Activated T-cell treated with anti-CD3 and anti-CD28 coated beads, Interleukin-2, amount 50 U/mL, for 4 hours (primary cell): Measurements from ENCODE around the gene BTBD9. TPM values are rescaled to one million over a fixed set of nuclear protein-coding genes. Genes with fewer than 3 reads are reported as not detected.
A peak's percentile ranks its signal among the peaks of the same experiment; 100 is the strongest.

ENCODE experiments used
- ATAC-seq, 2 donors: fragments of 200-7000 bp; cut with Tn5 transposase; one replicate each; pipeline ENCODE4 v1.10.0; 2021
- DNase-seq: peaks from one replicate; pipeline ENCODE4 v3.0.0-alpha.2; 2020
- H3K27me3 Mint-ChIP-seq: one replicate; pipeline ENCODE4 v1.8.0; 2021; ENCODE audit warnings: low read depth, mixed read lengths
- H3K36me3 Mint-ChIP-seq: one replicate; pipeline ENCODE4 v1.8.0; 2022; ENCODE audit warnings: mixed read lengths; ENCODE audit not compliant: insufficient read depth
- H3K4me1 Mint-ChIP-seq: one replicate; pipeline ENCODE4 v1.8.0; 2021; ENCODE audit warnings: low read depth, mixed read lengths
- H3K4me3 Mint-ChIP-seq: one replicate; pipeline ENCODE4 v1.8.0; 2021; ENCODE audit warnings: mild to moderate bottlenecking, moderate library complexity, mixed read lengths
- H3K9me3 Mint-ChIP-seq: one replicate; pipeline ENCODE4 v1.8.0; 2021; ENCODE audit warnings: mixed read lengths
- total RNA-seq, 3 donors: library from RNA; stranded (reverse); gene quantifications; one replicate each; pipeline ENCODE4 v1.2.1, GENCODE V29; 2021

The BTBD9 gene
- total RNA-seq, 3 donors from 2014 or later, result 13.1 to 22.9 (median 15.5) TPM

DNA sequence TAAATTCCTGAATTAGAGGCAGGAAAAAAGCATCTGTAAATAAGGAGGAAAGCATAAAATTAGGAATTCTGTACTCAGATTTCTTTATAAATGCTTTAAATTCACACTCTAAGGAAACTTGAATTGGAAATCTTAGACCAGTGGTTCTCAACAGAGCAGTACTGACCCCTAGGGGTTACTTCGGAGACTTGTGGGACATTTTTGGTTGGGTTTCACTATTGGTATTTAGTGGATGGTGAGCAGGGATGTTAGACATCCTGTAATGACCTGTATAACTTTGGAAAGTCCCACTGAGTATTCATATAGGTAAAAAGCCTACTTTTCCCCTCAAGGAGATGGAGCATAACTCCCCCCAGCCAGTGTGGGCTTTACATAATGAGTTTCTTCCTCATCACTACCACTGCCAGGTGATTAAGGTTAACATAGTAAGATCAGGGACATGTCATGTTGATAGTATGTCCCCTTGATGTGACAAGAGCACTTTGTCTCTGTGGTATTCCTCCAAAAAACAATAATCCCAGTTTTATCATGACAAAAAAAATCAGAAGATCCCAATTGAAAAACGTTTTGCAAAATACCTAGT is 32.2 kb upstream of the BTBD9 start:
- no peak for DNase-seq
- H3K9me3 Mint-ChIP-seq, result no peaks in the 10 kb centered on the region
- H3K27me3 Mint-ChIP-seq, result no peaks in the 10 kb centered on the region
- peaks cover 35% of the 10 kb centered on the region for H3K4me1 Mint-ChIP-seq
- H3K36me3 Mint-ChIP-seq, result peaks cover 23% of the 10 kb centered on the region
- peak; percentile 82 to 83 for ATAC-seq
- H3K4me3 Mint-ChIP-seq, result no peak overlapping the region

DNA sequence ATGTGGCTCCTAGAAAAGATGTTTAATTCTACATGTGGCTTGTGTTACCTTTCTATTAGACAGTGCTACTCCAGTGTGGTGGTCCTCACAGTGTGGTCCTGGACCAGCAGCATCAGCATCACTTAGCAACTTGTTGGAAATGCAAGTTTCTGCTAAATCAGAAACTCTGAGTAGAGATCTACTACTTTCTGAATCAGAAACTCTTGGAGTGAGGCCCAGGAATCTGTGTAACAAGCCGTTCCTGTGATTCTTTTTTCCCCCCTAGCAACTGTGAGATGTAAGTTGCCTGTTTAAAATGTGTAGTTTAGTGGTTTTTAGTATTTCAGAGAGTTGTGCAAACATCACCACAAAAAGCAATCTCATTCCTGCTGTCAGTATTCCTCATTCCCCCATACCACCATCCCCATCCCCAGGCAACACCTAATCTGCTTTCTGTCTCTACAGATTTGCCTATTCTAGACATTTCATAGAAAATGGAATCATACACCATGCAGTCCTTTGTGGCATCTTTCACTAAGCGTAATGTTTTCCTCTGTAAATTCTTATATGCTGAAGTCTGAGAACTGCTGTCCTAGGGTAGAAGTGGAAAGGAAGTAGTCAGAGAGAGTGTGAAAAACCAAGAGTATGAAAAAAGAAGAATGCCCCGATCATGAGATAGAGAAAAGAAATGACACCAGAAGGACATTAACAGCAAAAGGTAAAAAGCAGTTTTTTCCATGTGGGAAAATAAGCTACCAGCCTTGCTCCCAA is 18.9 kb upstream of the BTBD9 start:
- H3K9me3 Mint-ChIP-seq, result no peaks in the 10 kb centered on the region
- H3K4me3 Mint-ChIP-seq, result no peak overlapping the region
- H3K36me3 Mint-ChIP-seq, result peaks cover 6% of the 10 kb centered on the region
- DNase-seq, result no peak
- no peaks in the 10 kb centered on the region for H3K4me1 Mint-ChIP-seq
- H3K27me3 Mint-ChIP-seq, result no peaks in the 10 kb centered on the region
- no peak for ATAC-seq

DNA sequence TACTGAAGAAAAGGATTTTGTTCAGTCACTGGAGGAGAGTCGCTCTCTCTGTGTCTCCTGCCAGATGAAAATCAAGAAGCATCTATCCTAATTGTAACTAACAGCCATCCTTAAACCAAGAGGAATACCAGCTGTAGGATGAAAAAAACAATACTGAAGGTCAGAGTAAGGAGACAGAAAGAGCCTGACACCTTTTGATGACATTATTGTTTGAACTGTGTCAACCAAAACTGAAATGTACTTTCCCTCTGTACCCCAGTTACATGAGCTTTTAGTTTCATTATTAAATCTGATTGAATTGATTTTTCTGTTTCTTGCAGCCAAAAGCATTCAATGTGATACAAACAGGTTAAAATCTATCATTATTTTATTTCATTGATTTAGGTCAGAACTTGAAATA is 17.2 kb upstream of the BTBD9 start:
- ATAC-seq, result no peak
- no peaks in the 10 kb centered on the region for H3K27me3 Mint-ChIP-seq
- no peaks in the 10 kb centered on the region for H3K4me1 Mint-ChIP-seq
- no peak for DNase-seq
- no peak overlapping the region for H3K4me3 Mint-ChIP-seq
- no peaks in the 10 kb centered on the region for H3K9me3 Mint-ChIP-seq
- peaks cover 6% of the 10 kb centered on the region for H3K36me3 Mint-ChIP-seq

DNA sequence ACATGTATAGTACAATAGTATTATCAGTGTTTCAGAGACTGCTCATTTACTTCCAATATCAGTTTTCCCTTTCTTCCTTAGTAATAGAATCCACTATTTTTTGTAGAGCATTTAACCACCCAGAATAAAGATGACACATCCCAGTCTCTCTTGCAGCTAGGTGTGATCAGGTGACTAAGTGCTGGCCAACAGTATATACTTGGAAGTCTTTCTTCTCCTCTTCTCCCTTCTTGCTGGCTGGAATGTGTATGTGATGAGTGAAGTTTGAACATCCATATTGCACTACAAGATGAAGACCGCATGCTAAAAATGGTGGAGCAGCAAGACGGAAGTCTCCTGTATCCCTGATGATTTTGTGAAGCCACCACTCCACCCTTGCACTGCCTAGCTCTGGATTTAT is 14.5 kb upstream of the BTBD9 start:
- H3K27me3 Mint-ChIP-seq, result no peaks in the 10 kb centered on the region
- H3K4me3 Mint-ChIP-seq, result no peak overlapping the region
- peaks cover 12% of the 10 kb centered on the region for H3K36me3 Mint-ChIP-seq
- no peaks in the 10 kb centered on the region for H3K4me1 Mint-ChIP-seq
- DNase-seq, result no peak
- ATAC-seq, result no peak
- H3K9me3 Mint-ChIP-seq, result peaks cover 4% of the 10 kb centered on the region

DNA sequence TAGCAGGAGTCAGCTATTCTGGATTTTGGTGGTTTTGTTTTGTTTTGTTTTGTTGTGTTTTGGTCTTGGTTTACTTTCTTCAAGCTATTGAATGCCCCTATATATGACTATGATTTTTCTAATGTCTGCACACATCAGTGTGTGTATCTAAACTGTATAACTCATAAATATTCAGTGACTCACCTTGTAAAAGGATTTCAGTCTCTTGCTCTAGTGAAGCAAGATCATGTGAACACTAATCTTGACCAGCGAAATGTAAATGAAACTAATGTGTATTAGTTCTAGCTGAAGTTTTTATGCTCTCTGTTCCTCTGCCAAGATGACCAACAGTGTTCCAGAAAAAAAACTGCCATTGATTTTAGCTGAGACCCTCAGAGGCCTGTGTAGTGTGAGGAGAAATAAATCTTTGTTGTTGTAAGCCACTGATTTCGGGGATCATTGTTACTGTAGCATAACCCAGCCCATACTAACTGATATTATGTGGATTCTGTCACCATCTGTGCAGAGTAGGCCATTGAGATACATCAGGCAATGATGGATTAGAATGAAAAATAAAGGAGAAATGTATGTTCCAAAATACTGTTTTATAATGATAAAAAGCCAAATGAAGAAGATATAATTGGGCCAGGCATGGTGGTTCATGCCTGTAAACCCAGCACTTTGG is 11.5 kb upstream of the BTBD9 start:
- H3K9me3 Mint-ChIP-seq, result peaks cover 4% of the 10 kb centered on the region
- no peaks in the 10 kb centered on the region for H3K4me1 Mint-ChIP-seq
- DNase-seq (no peak), ATAC-seq (no peak)
- no peak overlapping the region for H3K4me3 Mint-ChIP-seq
- peaks cover 14% of the 10 kb centered on the region for H3K36me3 Mint-ChIP-seq
- H3K27me3 Mint-ChIP-seq, result no peaks in the 10 kb centered on the region

DNA sequence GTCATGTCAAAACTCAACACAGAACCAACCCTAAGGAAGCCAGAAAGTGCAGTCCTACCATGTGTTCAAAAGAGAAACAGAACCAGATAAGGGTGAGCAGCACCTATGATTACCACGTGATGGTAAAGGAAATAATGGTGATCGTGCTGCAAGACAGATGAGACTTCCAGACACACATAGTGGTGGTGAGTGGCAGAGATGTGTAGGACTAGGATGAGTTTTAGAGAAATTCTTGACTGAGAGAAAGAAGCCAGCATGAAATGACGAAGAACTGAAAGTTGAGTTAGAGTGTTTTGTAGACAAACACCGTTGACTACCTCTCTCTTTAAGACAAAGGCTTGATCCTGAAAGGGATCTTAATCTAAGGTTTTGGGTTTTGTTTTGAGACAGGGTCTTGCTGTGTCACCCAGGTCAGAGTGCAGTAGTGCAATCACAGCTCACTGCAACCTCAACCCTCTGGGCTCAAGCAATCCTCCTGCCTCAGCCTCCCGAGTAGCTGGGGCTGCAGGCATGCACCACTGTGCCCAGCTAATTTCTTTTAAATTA is 10.6 kb upstream of the BTBD9 start:
- no peaks in the 10 kb centered on the region for H3K4me1 Mint-ChIP-seq
- no peak for ATAC-seq
- H3K27me3 Mint-ChIP-seq, result no peaks in the 10 kb centered on the region
- H3K36me3 Mint-ChIP-seq, result peaks cover 13% of the 10 kb centered on the region
- no peak for DNase-seq
- H3K9me3 Mint-ChIP-seq, result peaks cover 4% of the 10 kb centered on the region
- no peak overlapping the region for H3K4me3 Mint-ChIP-seq

DNA sequence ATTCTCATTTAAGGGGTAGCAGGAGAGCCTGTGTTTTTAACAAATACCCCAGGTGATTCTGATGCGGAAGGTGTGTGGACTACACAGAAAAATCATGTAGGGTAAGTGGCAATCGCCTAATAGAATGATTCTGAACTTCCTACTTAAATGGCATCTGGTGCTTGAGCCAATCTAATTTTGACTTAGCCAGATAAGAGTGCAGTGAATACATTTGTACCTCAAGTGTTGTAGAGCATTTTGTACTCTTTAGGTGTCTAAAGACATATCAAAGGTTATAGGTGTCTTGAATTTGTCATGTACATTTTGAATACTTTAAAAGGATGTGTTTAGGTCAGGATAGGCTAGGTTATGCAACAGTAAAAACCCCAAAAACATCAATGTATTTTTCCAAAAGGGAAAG is 10.0 kb upstream of the BTBD9 start:
- Mint-ChIP-seq H3K36me3 (peaks cover 13% of the 10 kb centered on the region), H3K4me3 (no peak overlapping the region), H3K27me3 (no peaks in the 10 kb centered on the region), H3K4me1 (no peaks in the 10 kb centered on the region), H3K9me3 (peaks cover 4% of the 10 kb centered on the region)
- DNase-seq (no peak), ATAC-seq (no peak)

DNA sequence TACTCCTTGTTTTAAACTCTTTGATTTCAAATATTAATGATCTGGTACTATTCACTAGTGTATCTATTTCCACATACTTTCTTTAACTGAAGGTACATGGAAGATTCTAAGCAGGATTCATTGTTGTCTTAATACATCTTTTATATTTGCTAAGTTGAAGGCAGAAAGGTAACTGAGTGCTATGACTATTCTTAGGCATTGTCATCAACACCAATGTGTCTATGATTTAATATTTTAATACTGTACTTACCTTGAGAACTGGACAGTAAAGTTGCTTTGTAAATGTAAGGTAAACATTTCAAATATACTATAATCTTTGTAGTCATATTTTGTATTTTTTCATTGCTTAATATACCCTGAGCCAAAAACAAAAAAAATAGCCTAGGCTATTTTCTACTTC is 8.9 kb upstream of the BTBD9 start:
- no peaks in the 10 kb centered on the region for H3K27me3 Mint-ChIP-seq
- H3K36me3 Mint-ChIP-seq, result peaks cover 13% of the 10 kb centered on the region

DNA sequence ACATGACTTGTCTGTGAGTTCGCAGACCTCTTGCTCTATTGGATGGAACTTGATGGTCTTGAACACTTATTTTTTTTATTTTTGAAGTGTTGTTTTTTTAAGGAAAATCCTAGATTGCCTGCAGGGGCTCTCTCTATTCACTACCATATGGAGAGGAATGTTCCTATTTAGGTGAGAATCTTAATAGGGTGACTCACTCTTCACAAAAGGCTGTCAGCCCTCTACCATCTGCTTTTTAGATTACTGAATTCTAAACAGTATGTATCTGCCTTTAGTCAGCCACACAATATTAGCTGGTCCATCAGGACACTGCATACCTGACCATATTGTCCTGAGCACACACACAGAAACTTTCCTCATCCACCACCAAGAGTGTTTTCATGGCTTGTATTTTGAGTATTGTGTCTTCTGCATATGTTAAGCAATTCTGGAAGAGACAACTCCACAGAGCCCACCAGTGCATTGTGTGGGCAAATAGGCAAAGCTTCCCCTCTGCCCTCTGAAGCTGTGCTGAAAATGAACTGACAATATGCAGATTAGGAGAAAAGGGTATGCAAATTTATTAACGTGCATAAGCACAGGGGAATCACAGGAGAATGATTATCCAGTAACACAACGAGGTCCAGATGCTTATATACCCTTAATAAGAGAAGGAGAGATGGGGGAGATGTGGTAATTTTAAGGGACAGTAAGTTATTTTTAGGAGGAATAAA is 6.6 kb upstream of the BTBD9 start:
- Mint-ChIP-seq H3K36me3 (peaks cover 11% of the 10 kb centered on the region), H3K4me3 (no peak overlapping the region), H3K9me3 (peaks cover 3% of the 10 kb centered on the region), H3K4me1 (peaks cover 5% of the 10 kb centered on the region), H3K27me3 (no peaks in the 10 kb centered on the region)
- ATAC-seq, result no peak
- no peak for DNase-seq

More for the DNA sequence above, 8.9 kb upstream of the BTBD9 start:
- no peak for ATAC-seq
- Mint-ChIP-seq H3K4me3 (no peak overlapping the region), H3K4me1 (no peaks in the 10 kb centered on the region), H3K9me3 (peaks cover 4% of the 10 kb centered on the region)
- DNase-seq, result no peak

DNA sequence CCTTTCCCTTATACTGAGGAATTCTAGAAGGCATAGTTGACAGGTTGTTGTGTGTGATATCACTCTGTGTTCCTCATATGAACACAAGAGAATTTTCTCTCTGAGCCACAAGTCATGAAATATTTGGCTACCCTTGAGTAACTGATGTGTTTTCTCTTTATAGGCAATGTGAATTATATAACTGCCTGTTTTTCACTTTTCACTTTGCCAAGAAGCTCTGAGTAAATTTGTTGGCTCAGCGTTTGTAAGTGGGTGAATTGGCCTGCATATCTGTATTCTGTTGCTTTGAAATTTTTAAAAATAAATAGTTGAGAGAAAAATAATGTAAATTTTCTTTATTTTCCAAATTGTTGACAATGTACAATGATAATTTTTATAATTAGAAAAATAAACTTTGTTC is 5.2 kb upstream of the BTBD9 start:
- Mint-ChIP-seq H3K27me3 (no peaks in the 10 kb centered on the region), H3K4me3 (no peak overlapping the region), H3K9me3 (no peaks in the 10 kb centered on the region), H3K4me1 (peaks cover 16% of the 10 kb centered on the region), H3K36me3 (peaks cover 5% of the 10 kb centered on the region)
- no peak for ATAC-seq
- DNase-seq, result no peak

DNA sequence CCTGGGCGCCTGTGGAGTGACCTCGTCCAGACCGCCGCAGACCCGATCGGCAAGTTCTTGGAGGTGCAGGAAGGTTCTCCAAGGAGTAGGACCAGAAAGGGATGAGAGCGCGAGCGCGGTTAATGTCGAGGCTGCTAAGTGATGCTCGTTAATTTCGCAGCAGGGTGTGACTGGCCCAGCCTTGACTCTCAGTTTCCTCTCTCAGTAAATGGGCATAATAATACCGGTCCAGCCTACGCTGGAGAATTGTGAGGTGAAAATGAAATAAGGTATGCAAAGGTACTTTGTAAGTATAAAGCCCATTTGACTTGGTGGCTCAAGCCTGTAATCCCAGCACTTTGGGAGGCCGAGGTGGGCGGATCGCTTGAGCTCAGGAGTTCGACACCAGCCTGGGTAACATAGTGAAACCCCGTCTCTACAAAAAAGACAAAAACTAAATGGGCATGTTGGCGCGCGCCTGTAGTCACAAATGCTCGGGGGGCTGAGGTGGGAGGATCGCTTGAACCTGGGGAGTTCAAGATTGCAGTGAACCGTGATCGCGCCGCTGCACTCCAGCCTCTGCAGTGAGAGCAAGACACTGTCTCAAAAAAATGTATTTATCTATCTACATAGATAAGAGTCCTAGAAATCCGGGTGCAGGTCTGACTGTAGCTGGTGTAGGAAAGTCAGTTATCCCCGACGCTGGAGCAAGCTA is 634 bp upstream of the BTBD9 start:
- Mint-ChIP-seq H3K9me3 (no peaks in the 10 kb centered on the region), H3K36me3 (no peaks in the 10 kb centered on the region), H3K4me1 (peaks cover 50% of the 10 kb centered on the region), H3K4me3 (peak overlapping the region; percentile 90), H3K27me3 (no peaks in the 10 kb centered on the region)
- no peak for DNase-seq
- ATAC-seq, result peak; percentile 23 to 35

DNA sequence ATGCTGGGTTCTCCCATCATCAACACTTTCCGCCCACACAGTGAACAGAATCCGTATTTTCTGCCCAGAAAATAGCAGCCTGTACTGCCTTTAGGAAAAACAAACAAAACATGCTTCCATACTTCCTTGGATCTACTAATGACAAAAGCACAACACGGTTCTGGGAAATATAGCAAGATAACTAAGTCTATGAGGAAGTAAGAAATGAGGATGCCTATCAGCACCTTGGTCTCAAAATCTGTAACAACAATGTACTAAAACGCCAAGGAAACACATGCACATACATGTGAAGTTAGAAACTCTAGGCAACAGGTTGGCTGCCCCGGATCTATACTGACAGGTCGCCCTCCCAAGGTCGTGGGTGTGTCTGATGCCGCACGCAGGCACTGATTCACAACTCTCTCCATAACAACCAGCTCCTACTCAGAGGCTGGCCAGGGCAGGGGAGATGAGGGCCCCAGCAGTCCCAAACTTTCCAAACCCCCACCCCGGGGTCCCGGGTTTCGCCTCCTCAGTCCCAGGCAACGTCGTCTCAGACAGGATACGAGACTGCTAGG is 710 bp downstream of the BTBD9 start:
- Mint-ChIP-seq H3K27me3 (no peaks in the 10 kb centered on the region), H3K36me3 (no peaks in the 10 kb centered on the region), H3K4me1 (peaks cover 60% of the 10 kb centered on the region), H3K9me3 (no peaks in the 10 kb centered on the region), H3K4me3 (peak overlapping the region; percentile 90)
- peak; percentile 72 to 80 for ATAC-seq
- DNase-seq, result peak; percentile 59

DNA sequence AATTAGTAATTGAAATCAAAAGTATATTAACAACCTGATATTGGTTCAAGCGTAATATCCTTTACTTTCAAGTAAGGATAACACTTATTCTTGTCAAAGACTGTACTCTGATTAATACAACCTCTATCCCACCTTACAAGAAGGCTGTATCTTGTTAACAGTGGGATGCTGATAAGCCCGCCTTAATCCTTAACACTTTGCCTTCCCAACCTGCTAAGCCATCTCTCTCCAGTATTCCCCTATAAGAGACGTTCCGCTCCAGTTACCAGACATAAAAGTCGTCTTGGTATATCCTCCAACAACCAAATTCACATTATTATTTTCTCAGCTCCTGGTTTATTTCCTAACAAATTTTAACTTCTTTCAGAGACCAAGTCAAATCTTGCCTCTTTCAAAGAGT is 2.0 kb downstream of the BTBD9 start:
- no peaks in the 10 kb centered on the region for H3K36me3 Mint-ChIP-seq
- H3K4me1 Mint-ChIP-seq, result peaks cover 63% of the 10 kb centered on the region
- H3K27me3 Mint-ChIP-seq, result no peaks in the 10 kb centered on the region
- peak overlapping the region; percentile 4 for H3K4me3 Mint-ChIP-seq
- DNase-seq, result no peak
- H3K9me3 Mint-ChIP-seq, result no peaks in the 10 kb centered on the region
- ATAC-seq, result no peak
